PC-9 (cell line): ENCODE results near the gene PEA15. TPM values are rescaled to one million over a fixed set of nuclear protein-coding genes. Genes with fewer than 3 reads are reported as not detected.
A peak's percentile ranks its signal among the peaks of the same experiment; 100 is the strongest.

Experiments used
- BruUV-seq: library from RNA; stranded (reverse); fragments of 400-500 nt; replicated peaks from 2 replicates; lab custom pipeline; 2021; lab: Mats Ljungman, UMichigan
- CTCF ChIA-PET: fragments of 300-600 bp; sonication (Branson Sonifier 250); formaldehyde crosslinking; loops from one replicate; lab custom pipeline; 2022; ENCODE audit warnings: antibody characterized with exemption; lab: Charles Lee
- POLR2A ChIA-PET: fragments of 300-600 bp; sonication (Branson Sonifier 250); formaldehyde crosslinking; loops from one replicate; lab custom pipeline; 2022; ENCODE audit warnings: antibody characterized with exemption; ENCODE audit not compliant: unreplicated experiment; lab: Charles Lee
- DNase-seq, 2 experiments: peaks; one replicate each; pipeline versions ENCODE4 v3.0.0 to v3.0.0-alpha.2; 2015 to 2022; ENCODE audit warnings: mixed read lengths in 1 of 2
- H2AFZ ChIP-seq: fragments of 200-600 bp; sonication (generic); 2 replicates; pipeline ENCODE4 v1.8.1; 2017; ENCODE audit warnings: antibody characterized with exemption
- H3F3A ChIP-seq: fragments of 200-600 bp; sonication (generic); 2 replicates; pipeline ENCODE4 v1.8.1; 2017; ENCODE audit warnings: antibody characterized with exemption, mild to moderate bottlenecking, low read depth; ENCODE audit not compliant: insufficient read depth
- H3K27ac ChIP-seq: fragments of 200-600 bp; sonication (generic); 2 replicates; pipeline ENCODE4 v1.6.1; 2016; ENCODE audit warnings: mixed run types
- H3K27me3 ChIP-seq: fragments of 200-600 bp; sonication (generic); 2 replicates; pipeline ENCODE4 v1.6.1; 2016; ENCODE audit warnings: low read depth, mixed run types; ENCODE audit not compliant: insufficient read depth
- H3K36me3 ChIP-seq: fragments of 200-600 bp; sonication (generic); 2 replicates; pipeline ENCODE4 v1.6.1; 2016; ENCODE audit warnings: low read depth, mixed run types
- H3K4me1 ChIP-seq: fragments of 200-600 bp; sonication (generic); replicated peaks from 2 replicates; pipeline ENCODE4 v1.6.1; 2016; ENCODE audit warnings: mixed run types; ENCODE audit not compliant: insufficient read depth
- H3K4me2 ChIP-seq: fragments of 200-600 bp; sonication (generic); 2 replicates; pipeline ENCODE4 v1.6.1; 2017; ENCODE audit warnings: mixed run types
- H3K4me3 ChIP-seq: fragments of 200-600 bp; sonication (generic); 2 replicates; pipeline ENCODE4 v1.6.1; 2016; ENCODE audit warnings: mixed run types
- H3K79me2 ChIP-seq: fragments of 200-600 bp; sonication (generic); 2 replicates; pipeline ENCODE4 v1.6.1; 2017; ENCODE audit warnings: low read depth, mixed run types
- H3K9me2 ChIP-seq: fragments of 200-600 bp; sonication (generic); 2 replicates; pipeline ENCODE4 v1.8.1; 2017; ENCODE audit warnings: mild to moderate bottlenecking; ENCODE audit not compliant: insufficient read depth
- H3K9me3 ChIP-seq: fragments of 200-600 bp; sonication (generic); 2 replicates; pipeline ENCODE4 v1.8.1; 2016; ENCODE audit warnings: low read depth; ENCODE audit not compliant: insufficient read depth
- H4K20me1 ChIP-seq: fragments of 200-600 bp; sonication (generic); 2 replicates; pipeline ENCODE4 v1.8.1; 2017; ENCODE audit not compliant: insufficient read depth
- EZH2 ChIP-seq: fragments of 200-600 bp; sonication (generic); IDR thresholded peaks from 2 replicates; pipeline ENCODE4 v1.8.0; 2017; ENCODE audit warnings: antibody characterized with exemption, low read depth
- intact Hi-C: fragments of 100-400 bp; cut with micrococcal nuclease; formaldehyde crosslinking; loops from one replicate; pipeline ENCODE4 v1.10.0; 2022; ENCODE audit not compliant: unreplicated experiment
- total RNA-seq: library from RNA; stranded (reverse); gene quantifications from 2 replicates; pipeline ENCODE4 v1.2.3, GENCODE V29; 2021
- TF ChIP-seq, protein P1 (sequence below): fragments of 200-600 bp; sonication (generic); conservative IDR thresholded peaks from 2 replicates; pipeline ENCODE4 v1.6.1; 2017; ENCODE audit warnings: mixed run types, antibody characterized with exemption, mild to moderate bottlenecking, moderate library complexity

The PEA15 gene
- total RNA-seq, 1 experiment from 2014 or later, result 139 TPM

DNA sequence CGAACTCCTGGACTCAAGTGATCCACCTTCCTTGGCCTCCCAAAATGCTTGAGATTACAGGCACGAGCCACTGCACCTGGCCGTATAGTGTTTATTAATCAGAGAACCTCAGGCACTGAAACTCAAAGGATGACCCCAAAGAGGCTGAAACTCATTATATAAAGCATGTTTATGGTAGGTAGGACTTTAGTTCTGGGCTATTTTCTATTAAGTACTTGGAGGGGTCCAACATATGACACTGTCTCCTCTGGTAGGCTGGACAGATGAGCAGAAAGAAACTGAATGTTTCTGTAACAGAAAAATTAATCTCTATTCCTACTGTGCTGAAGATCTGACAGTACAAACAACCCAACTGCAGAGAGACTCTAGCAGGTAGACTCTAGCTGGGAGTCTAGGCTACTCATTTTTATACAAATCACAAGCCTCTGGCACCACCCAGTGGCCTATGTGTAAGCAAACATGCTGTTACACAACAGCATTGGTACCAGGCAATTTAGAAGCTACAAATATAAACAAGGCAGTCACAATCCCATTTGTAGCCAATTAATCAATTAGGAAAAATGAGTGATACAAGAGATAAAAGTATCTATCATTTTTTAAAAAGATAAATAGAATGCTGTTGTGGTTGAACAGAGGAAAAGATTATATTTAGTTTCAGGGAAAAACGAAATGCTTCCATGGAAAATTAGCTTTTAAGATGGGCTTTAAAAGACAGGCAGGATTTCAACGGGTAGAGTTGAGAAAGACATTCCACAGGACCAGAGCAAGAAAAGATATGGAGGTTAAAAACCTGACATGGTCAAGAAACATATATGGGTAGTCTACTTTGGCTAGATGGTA lies 46.7 kb downstream of the PEA15 start:
- Histone ChIP-seq H3K36me3 (0 out of 2 replicates have a peak, but pooled peaks cover 8% of the 10 kb centered on the region), H3K27me3 (no peaks in the 10 kb centered on the region), H3K9me2 (no peaks in the 10 kb centered on the region), H3K79me2 (peaks cover 61% of the 10 kb centered on the region), H4K20me1 (peaks cover 45% of the 10 kb centered on the region), H3K27ac (no peak overlapping the region), H3K9me3 (no peaks in the 10 kb centered on the region), H3K4me1 (peaks cover 9% of the 10 kb centered on the region), H2AFZ (no peak overlapping the region), H3K4me3 (no peak overlapping the region), H3F3A (peaks cover 15% of the 10 kb centered on the region), H3K4me2 (no peak overlapping the region)
- intact Hi-C loops, result loop anchor here (1.0 kb wide), 1 partner anchor 151 kb away; no protein-coding TSS in a partner anchor
- POLR2A ChIA-PET, result interaction anchor here (0.5 to 0.7 kb wide), 4 partner anchors 13 to 228 kb away, joined by 3 to 5 read pairs (median 3); no protein-coding TSS in a partner anchor
- CTCF ChIA-PET, result interaction anchor here (0.9 to 1.9 kb wide), 11 partner anchors 32 to 359 kb away, joined by 3 to 15 read pairs (median 5); partner anchors contain the start of gene IGSF8
- peak; percentile 33 to 71 for DNase-seq
- no TSS peak for BruUV-seq
- TF ChIP-seq EZH2, result no peak
- TF ChIP-seq, protein P1, sequence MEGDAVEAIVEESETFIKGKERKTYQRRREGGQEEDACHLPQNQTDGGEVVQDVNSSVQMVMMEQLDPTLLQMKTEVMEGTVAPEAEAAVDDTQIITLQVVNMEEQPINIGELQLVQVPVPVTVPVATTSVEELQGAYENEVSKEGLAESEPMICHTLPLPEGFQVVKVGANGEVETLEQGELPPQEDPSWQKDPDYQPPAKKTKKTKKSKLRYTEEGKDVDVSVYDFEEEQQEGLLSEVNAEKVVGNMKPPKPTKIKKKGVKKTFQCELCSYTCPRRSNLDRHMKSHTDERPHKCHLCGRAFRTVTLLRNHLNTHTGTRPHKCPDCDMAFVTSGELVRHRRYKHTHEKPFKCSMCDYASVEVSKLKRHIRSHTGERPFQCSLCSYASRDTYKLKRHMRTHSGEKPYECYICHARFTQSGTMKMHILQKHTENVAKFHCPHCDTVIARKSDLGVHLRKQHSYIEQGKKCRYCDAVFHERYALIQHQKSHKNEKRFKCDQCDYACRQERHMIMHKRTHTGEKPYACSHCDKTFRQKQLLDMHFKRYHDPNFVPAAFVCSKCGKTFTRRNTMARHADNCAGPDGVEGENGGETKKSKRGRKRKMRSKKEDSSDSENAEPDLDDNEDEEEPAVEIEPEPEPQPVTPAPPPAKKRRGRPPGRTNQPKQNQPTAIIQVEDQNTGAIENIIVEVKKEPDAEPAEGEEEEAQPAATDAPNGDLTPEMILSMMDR, result peak; percentile 81

DNA sequence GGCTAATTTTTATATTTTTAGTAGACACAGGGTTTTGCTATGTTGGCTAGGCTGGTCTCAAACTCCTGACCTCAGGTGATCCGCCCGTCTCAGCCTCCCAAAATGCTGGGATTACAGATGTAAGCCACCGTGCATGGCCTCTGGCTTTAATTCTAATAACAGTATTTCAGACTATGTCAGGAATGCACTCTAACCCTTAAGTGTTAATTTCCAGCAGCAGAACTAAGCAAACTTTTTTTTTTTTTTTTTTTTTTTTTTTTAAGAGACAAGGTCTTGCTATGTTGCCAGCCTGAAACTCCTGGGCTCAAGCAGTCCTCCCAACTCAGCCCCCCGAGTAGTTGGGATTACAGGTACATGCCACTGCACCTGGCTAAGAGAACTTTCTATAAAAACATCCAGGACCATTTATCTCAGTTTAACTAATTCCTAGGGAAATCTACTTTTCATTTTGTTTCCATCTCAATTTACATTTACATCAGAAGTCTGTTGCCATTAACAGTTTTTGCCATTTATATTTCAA lies 50.7 kb downstream of the PEA15 start:
- intact Hi-C loops, result no loop called here
- Histone ChIP-seq H2AFZ (no peak overlapping the region), H3F3A (peaks cover 28% of the 10 kb centered on the region), H3K4me3 (no peak overlapping the region), H3K4me2 (no peak overlapping the region), H3K27ac (no peak overlapping the region), H3K27me3 (no peaks in the 10 kb centered on the region), H3K4me1 (peaks cover 29% of the 10 kb centered on the region), H4K20me1 (peaks cover 48% of the 10 kb centered on the region), H3K36me3 (peaks cover 8% of the 10 kb centered on the region; the same call in 1 of the 2 replicates), H3K9me3 (no peaks in the 10 kb centered on the region), H3K9me2 (no peaks in the 10 kb centered on the region), H3K79me2 (peaks cover 71% of the 10 kb centered on the region)
- TF ChIP-seq EZH2, result no peak
- TF ChIP-seq, protein P1, result no peak
- no TSS peak for BruUV-seq
- CTCF ChIA-PET, result no interaction called here
- DNase-seq, result no peak
- POLR2A ChIA-PET, result no interaction called here

DNA sequence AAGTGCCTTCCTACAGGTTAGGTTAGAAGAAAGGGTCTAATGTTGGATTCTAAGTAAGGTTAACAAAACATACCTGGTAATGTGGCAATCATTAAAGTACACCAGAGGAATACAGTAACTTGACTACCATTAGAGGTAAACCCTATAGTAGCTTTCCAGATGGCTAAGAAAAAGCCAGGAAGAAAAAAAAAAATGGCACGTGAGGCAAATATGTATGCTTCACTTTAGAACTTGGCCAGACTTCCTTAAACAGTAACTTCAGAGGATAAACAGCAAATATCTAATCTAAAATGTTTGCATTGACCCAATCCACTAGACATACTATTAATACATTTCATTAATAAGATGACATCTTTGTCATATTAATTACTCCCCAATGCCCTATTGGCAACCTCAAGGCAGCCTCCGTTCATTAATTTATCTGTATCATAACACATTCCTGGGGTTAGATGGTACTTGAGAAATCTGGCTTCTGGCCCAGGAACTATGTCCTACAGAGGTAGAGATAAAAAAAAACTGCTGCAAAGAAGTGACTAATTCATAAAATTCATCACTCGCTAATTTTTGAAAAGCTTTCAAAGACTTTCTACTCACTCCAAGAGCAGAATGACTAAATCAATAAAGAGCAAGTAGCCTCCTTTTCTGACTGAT lies 51.3 kb downstream of the PEA15 start:
- Histone ChIP-seq H3F3A (peaks cover 34% of the 10 kb centered on the region), H3K4me2 (peak overlapping the region; percentile 17), H3K9me3 (no peaks in the 10 kb centered on the region), H3K27ac (no peak overlapping the region), H3K27me3 (no peaks in the 10 kb centered on the region), H2AFZ (no peak overlapping the region), H3K79me2 (peaks cover 71% of the 10 kb centered on the region), H3K9me2 (no peaks in the 10 kb centered on the region), H3K4me1 (peaks cover 34% of the 10 kb centered on the region), H3K4me3 (no peak overlapping the region), H4K20me1 (peaks cover 46% of the 10 kb centered on the region), H3K36me3 (peaks cover 5% of the 10 kb centered on the region; the same call in 1 of the 2 replicates)
- intact Hi-C loops, result no loop called here
- no TSS peak for BruUV-seq
- CTCF ChIA-PET, result no interaction called here
- DNase-seq, result peak; percentile 7 to 75
- POLR2A ChIA-PET, result interaction anchor here (0.7 kb wide), 1 partner anchor 58 kb away, joined by 6 read pairs; no protein-coding TSS in a partner anchor
- TF ChIP-seq, protein P1, result no peak
